HL-60 (cell line): ENCODE results near the gene SMIM44.

Experiments used
- DNase-seq, 2 experiments: peaks; one replicate each; pipeline ENCODE4 v3.0.0-alpha.2; 2010 to 2020; ENCODE audit warnings: low read depth in 1 of 2, low spot score in 1 of 2
- H3K27ac ChIP-seq: fragments of 250-450 bp; sonication (Bioruptor Pico); replicated peaks from 2 replicates; pipeline ENCODE4 v1.5.1; 2020; ENCODE audit warnings: mild to moderate bottlenecking, moderate library complexity
- H3K27me3 ChIP-seq: fragments of 250-450 bp; sonication (Bioruptor Pico); 2 replicates; pipeline ENCODE4 v1.5.1; 2021; ENCODE audit warnings: mild to moderate bottlenecking, moderate library complexity; ENCODE audit not compliant: insufficient read depth, poor library complexity, severe bottlenecking
- H3K4me3 ChIP-seq: replicated peaks from 2 replicates; pipeline ENCODE4 v1.5.1; 2011; ENCODE audit warnings: mild to moderate bottlenecking, control low read depth, low read length; ENCODE audit not compliant: insufficient read depth
- CTCF ChIP-seq: IDR thresholded peaks from one replicate; pipeline ENCODE4 v1.5.1; 2011; ENCODE audit warnings: low read length, control low read depth, inconsistent platforms; ENCODE audit not compliant: insufficient read depth
- GABPA ChIP-seq: IDR thresholded peaks from 2 replicates; pipeline ENCODE4 v1.6.1; 2012; ENCODE audit warnings: low read depth
- POLR2AphosphoS5 ChIP-seq: IDR thresholded peaks from 2 replicates; pipeline ENCODE4 v1.6.1; 2012; ENCODE audit warnings: low read depth
- REST ChIP-seq: IDR thresholded peaks from 2 replicates; pipeline ENCODE4 v1.6.1; 2012; ENCODE audit warnings: low read depth; ENCODE audit not compliant: insufficient replicate concordance
- SPI1 ChIP-seq: IDR thresholded peaks from 2 replicates; pipeline ENCODE4 v1.6.1; 2012; ENCODE audit warnings: low read depth, mild to moderate bottlenecking, borderline replicate concordance

SMIM44 gene

GRCh38 chr19:3455960-3456601 lies 27.2 kb downstream of the SMIM44 start:
- Histone ChIP-seq H3K27me3 (no peaks in the 10 kb centered on the region), H3K27ac (no peak overlapping the region), H3K4me3 (no peak overlapping the region)
- TF ChIP-seq SPI1: no peak
- TF ChIP-seq POLR2AphosphoS5: no peak
- no peak for TF ChIP-seq GABPA
- TF ChIP-seq CTCF: no peak
- TF ChIP-seq REST: no peak
- no peak for DNase-seq

- DNase-seq: no peak
- no peak for TF ChIP-seq CTCF
- no peak for TF ChIP-seq POLR2AphosphoS5
- TF ChIP-seq GABPA: no peak
- no peak for TF ChIP-seq SPI1
- no peak for TF ChIP-seq REST
- H3K27ac ChIP-seq: no peak overlapping the region
- H3K4me3 ChIP-seq: no peak overlapping the region
- no peaks in the 10 kb centered on the region for H3K27me3 ChIP-seq
These were observed 27.8 kb downstream of the SMIM44 start for GRCh38 chr19:3455393-3455955.

GRCh38 chr19:3454656-3455392 lies 28.4 kb downstream of the SMIM44 start:
- no peak overlapping the region for H3K4me3 ChIP-seq
- DNase-seq: no peak
- no peaks in the 10 kb centered on the region for H3K27me3 ChIP-seq
- H3K27ac ChIP-seq: no peak overlapping the region
- TF ChIP-seq GABPA (no peak), POLR2AphosphoS5 (no peak), SPI1 (no peak), CTCF (no peak), REST (no peak)
